Measurements from ENCODE around the gene PHPT1. TPM values are rescaled to one million over a fixed set of nuclear protein-coding genes. Genes with fewer than 3 reads are reported as not detected.

Gene PHPT1
- 255 to 327 TPM (median 305 TPM) in 5 replicates for total RNA-seq (2022; extraction: Qiagen RNA extraction; ENCODE audit: low read depth)

DNA sequence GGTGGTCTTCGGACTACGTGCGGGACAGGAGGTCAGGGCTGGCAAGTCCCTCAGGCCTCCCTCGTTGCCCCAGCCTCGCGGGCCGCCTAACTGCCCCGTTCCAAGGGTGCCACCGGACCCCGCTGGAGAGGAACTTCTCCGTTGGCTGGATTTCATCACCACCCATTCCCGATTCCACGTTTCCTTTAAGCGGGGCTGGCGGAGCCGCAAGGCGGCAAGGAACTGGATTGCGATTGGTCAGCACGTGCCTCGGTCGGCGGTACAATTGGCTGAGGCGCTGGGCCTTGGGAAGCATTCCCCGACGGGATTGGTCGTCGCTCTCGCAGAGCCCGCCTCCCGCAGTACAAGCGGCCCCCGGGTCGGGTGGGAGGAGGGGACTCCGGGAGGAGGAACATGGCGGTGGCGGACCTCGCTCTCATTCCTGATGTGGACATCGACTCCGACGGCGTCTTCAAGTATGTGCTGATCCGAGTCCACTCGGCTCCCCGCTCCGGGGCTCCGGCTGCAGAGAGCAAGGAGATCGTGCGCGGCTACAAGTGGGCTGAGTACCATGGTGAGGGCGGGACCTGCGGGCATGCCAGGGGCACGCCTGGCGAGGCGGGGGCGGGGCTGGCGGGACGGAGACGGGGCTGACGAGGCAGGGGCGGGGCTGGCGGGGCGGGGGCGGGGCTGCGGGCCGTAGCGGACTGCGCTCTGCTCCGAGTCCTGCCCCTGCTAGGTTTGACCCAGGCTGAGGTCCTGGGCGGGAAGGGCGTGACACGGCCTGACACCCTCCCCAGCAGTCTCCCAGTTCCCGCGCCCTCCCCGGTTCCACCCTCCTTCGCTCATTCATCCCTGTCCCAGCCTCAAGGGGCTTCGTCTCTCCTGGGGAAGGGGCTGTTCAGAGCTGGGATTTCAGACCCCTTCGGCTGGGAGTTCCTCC is at the start of gene PHPT1:
Gene PHPT1 (plus strand): TSS at position 372 of the 922 bp plus-strand sequence. CDS start 22 bp downstream, at position 394.

GRCh38 chr9:136807281-136808074 is 41.7 kb upstream of the PHPT1 start, which contains the start of gene RABL6:
Gene RABL6 (plus strand): TSS chr9:136807948. CDS start chr9:136808197, 249 bp downstream.

GRCh38 chr9:136842380-136842948 is 6.7 kb upstream of the PHPT1 start, which contains the start of gene AJM1:
Gene AJM1 (plus strand): TSS chr9:136842478. CDS start chr9:136844415, 1,937 bp downstream.

DNA sequence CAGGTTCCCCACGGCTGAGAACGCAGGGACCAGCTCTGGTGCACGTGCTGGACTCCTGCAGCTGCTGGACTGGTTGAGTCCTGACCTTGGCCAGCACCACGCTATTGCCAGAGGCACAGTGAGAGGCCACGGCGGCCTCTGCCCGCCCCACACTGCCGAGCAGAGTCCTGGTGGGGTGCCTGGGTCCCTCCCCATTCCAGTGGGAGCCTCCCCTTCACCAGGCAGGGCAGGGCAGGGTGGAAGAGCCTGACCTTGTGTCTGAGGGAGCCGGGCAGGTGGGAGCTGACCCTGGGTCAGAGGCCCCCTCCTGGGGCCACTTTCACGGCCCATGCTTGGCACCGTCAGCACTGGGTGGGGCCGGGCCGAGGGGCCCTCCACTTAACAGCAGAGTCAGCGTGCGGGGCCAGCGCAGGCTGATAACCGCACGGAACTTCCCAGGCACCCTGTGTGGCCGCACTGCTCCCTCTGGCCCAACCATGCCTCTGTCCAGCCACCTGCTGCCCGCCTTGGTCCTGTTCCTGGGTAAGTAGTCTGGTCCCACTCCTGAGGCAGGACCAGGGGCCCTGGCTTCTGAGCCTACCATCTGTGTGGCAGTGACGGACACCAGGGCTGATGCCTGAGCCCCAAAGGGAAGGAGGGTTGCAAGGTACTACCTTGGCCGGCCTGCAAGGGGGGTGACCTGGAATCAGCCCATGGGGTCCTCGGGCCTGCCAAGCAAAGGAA is 2.9 kb downstream of the PHPT1 start, which contains the start of gene MAMDC4:
Gene MAMDC4 (plus strand): TSS at position 406 of the 723 bp plus-strand sequence. CDS start 71 bp downstream, at position 477.

DNA sequence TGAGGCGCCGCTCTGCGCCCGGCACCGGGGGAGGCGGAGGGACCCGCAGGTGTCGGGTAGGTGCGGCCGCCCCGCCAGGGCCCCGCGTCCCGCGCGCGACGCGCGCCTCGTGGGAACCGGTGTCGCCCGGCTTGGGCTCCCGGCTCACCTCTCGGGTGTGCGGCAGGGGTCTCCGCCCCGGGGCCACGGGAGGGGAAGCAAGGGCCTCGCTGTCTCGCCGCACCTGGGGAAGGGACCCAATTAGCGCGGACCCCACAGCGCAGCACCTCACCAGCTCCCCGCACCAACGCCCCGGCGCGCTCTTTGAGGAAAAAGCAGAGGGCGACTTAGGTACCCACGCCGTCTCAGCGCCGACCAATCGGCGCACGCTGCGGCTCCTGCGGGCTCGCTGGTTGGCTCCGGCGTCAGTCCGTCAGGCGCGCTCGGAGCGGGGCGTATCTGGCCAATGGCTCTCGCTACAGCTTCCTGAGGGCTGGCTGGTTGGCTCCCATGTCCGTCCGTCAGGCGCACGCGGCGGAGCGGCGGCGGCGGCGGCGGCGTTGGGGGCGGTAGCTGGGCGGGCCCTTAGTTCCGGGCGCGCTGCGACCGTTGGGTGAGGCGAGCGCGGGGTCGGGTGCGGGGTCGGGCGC is 36.9 kb downstream of the PHPT1 start, which contains the start of gene TRAF2:
Gene TRAF2 (plus strand): TSS at position 567 of the 629 bp plus-strand sequence. CDS start 12,225 bp downstream, outside the sequence.

Other genes with a start within 250 kb of the PHPT1 start
- 39.5 to 60.2 TPM (median 52.8 TPM) in 5 replicates for gene EGFL7, start 186.5 kb upstream of the PHPT1 start, total RNA-seq (2022; extraction: Qiagen RNA extraction; ENCODE audit: low read depth)
- 64.9 to 110 TPM (median 102 TPM) in 5 replicates for gene AGPAT2, start 162.0 kb upstream of the PHPT1 start, total RNA-seq (2022; extraction: Qiagen RNA extraction; ENCODE audit: low read depth)
- 6.4 to 10.5 TPM (median 7.9 TPM) in 5 replicates for gene DIPK1B, start 136.8 kb upstream of the PHPT1 start, total RNA-seq (2022; extraction: Qiagen RNA extraction; ENCODE audit: low read depth)
- not detected in 5 replicates for gene LCN10, start 106.5 kb upstream of the PHPT1 start, total RNA-seq (2022; extraction: Qiagen RNA extraction; ENCODE audit: low read depth)
- not detected in 5 replicates for gene LCN6, start 100.9 kb upstream of the PHPT1 start, total RNA-seq (2022; extraction: Qiagen RNA extraction; ENCODE audit: low read depth)
- not detected in 5 replicates for gene LCN8, start 91.2 kb upstream of the PHPT1 start, total RNA-seq (2022; extraction: Qiagen RNA extraction; ENCODE audit: low read depth)
- 0.09 TPM in 1 of 5 replicates, not detected in the others for gene LCN15, start 84.9 kb upstream of the PHPT1 start, total RNA-seq (2022; extraction: Qiagen RNA extraction; ENCODE audit: low read depth)
- 55.2 to 75.9 TPM (median 73.0 TPM) in 5 replicates for gene TMEM141, start 58.1 kb upstream of the PHPT1 start, total RNA-seq (2022; extraction: Qiagen RNA extraction; ENCODE audit: low read depth)
- gene CCDC183, start 53.1 kb upstream of the PHPT1 start, total RNA-seq (2022; extraction: Qiagen RNA extraction; ENCODE audit: low read depth): 0.20 to 0.83 TPM (median 0.45 TPM) in 5 replicates
- gene RABL6, start 41.5 kb upstream of the PHPT1 start, total RNA-seq (2022; extraction: Qiagen RNA extraction; ENCODE audit: low read depth): 64.0 to 87.2 TPM (median 78.8 TPM) in 5 replicates
- 3.1 to 4.3 TPM (median 4.0 TPM) in 5 replicates for gene AJM1, start 6.9 kb upstream of the PHPT1 start, total RNA-seq (2022; extraction: Qiagen RNA extraction; ENCODE audit: low read depth)
- 1.8 to 5.5 TPM (median 4.6 TPM) in 5 replicates for gene MAMDC4, start 2.9 kb downstream of the PHPT1 start, total RNA-seq (2022; extraction: Qiagen RNA extraction; ENCODE audit: low read depth)
- 418 to 545 TPM (median 475 TPM) in 5 replicates for gene EDF1, start 16.9 kb downstream of the PHPT1 start, total RNA-seq (2022; extraction: Qiagen RNA extraction; ENCODE audit: low read depth)
- gene TRAF2, start 37.1 kb downstream of the PHPT1 start, total RNA-seq (2022; extraction: Qiagen RNA extraction; ENCODE audit: low read depth): 46.3 to 81.8 TPM (median 69.1 TPM) in 5 replicates
- gene FBXW5, start 95.3 kb downstream of the PHPT1 start, total RNA-seq (2022; extraction: Qiagen RNA extraction; ENCODE audit: low read depth): 61.9 to 101 TPM (median 95.1 TPM) in 5 replicates
- gene C8G, start 95.8 kb downstream of the PHPT1 start, total RNA-seq (2022; extraction: Qiagen RNA extraction; ENCODE audit: low read depth): 0.54 to 1.9 TPM (median 1.2 TPM) in 5 replicates
- 0.51 to 2.0 TPM (median 1.1 TPM) in 5 replicates for gene LCN12, start 102.9 kb downstream of the PHPT1 start, total RNA-seq (2022; extraction: Qiagen RNA extraction; ENCODE audit: low read depth)
- 0.35 to 0.71 TPM (median 0.39 TPM) in 3 of 5 replicates, not detected in the others for gene PTGDS, start 128.1 kb downstream of the PHPT1 start, total RNA-seq (2022; extraction: Qiagen RNA extraction; ENCODE audit: low read depth)
- gene LCNL1, start 133.6 kb downstream of the PHPT1 start, total RNA-seq (2022; extraction: Qiagen RNA extraction; ENCODE audit: low read depth): 0.02 TPM in 1 of 5 replicates, not detected in the others
- 49.2 to 83.7 TPM (median 73.5 TPM) in 5 replicates for gene PAXX, start 143.0 kb downstream of the PHPT1 start, total RNA-seq (2022; extraction: Qiagen RNA extraction; ENCODE audit: low read depth)
- 1.7 to 4.0 TPM (median 3.5 TPM) in 5 replicates for gene CLIC3, start 147.2 kb downstream of the PHPT1 start, total RNA-seq (2022; extraction: Qiagen RNA extraction; ENCODE audit: low read depth)
- gene ABCA2, start 178.8 kb downstream of the PHPT1 start, total RNA-seq (2022; extraction: Qiagen RNA extraction; ENCODE audit: low read depth): 23.2 to 31.7 TPM (median 25.6 TPM) in 5 replicates
- gene FUT7, start 182.7 kb downstream of the PHPT1 start, total RNA-seq (2022; extraction: Qiagen RNA extraction; ENCODE audit: low read depth): 0.05 TPM in 2 of 5 replicates, not detected in the others
- 36.7 to 87.5 TPM (median 78.6 TPM) in 5 replicates for gene NPDC1, start 196.8 kb downstream of the PHPT1 start, total RNA-seq (2022; extraction: Qiagen RNA extraction; ENCODE audit: low read depth)
- 0.72 to 1.2 TPM (median 0.76 TPM) in 5 replicates for gene ENTPD2, start 204.7 kb downstream of the PHPT1 start, total RNA-seq (2022; extraction: Qiagen RNA extraction; ENCODE audit: low read depth)
- gene SAPCD2, start 221.1 kb downstream of the PHPT1 start, total RNA-seq (2022; extraction: Qiagen RNA extraction; ENCODE audit: low read depth): 13.9 to 28.6 TPM (median 24.4 TPM) in 5 replicates
- 9.7 to 15.4 TPM (median 11.3 TPM) in 5 replicates for gene UAP1L1, start 228.1 kb downstream of the PHPT1 start, total RNA-seq (2022; extraction: Qiagen RNA extraction; ENCODE audit: low read depth)
- gene MAN1B1, start 237.6 kb downstream of the PHPT1 start, total RNA-seq (2022; extraction: Qiagen RNA extraction; ENCODE audit: low read depth): 41.0 to 54.7 TPM (median 47.7 TPM) in 5 replicates